Measurements from ENCODE around the gene SACM1L.

Gene SACM1L

GRCh38 chr3:45771166-45771775, 82.1 kb downstream of the SACM1L start:
- DNase-seq (ENCODE audit: low spot score): no peak

GRCh38 chr3:45771831-45772230, 82.6 kb downstream of the SACM1L start:
- DNase-seq (ENCODE audit: low spot score): no peak

GRCh38 chr3:45772341-45773035, 83.3 kb downstream of the SACM1L start:
- no peak for DNase-seq (ENCODE audit: low spot score)

- no peak for DNase-seq (ENCODE audit: low spot score)
Measured at GRCh38 chr3:45773072-45773471, 83.9 kb downstream of the SACM1L start.

- DNase-seq (ENCODE audit: low spot score): no peak
Measured at GRCh38 chr3:45773714-45774449, 84.7 kb downstream of the SACM1L start.

- no peak for DNase-seq (ENCODE audit: low spot score)
Measured at GRCh38 chr3:45774581-45775521, 85.7 kb downstream of the SACM1L start.

GRCh38 chr3:45775571-45776300, 86.5 kb downstream of the SACM1L start:
- DNase-seq (ENCODE audit: low spot score): no peak

GRCh38 chr3:45776301-45776595, 87.1 kb downstream of the SACM1L start:
- no peak for DNase-seq (ENCODE audit: low spot score)

GRCh38 chr3:45776611-45777010, 87.4 kb downstream of the SACM1L start:
- DNase-seq (ENCODE audit: low spot score): no peak

GRCh38 chr3:45777111-45777745, 88.0 kb downstream of the SACM1L start:
- DNase-seq (ENCODE audit: low spot score): no peak

- DNase-seq (ENCODE audit: low spot score): no peak
Measured at GRCh38 chr3:45777746-45778386, 88.7 kb downstream of the SACM1L start.

- no peak for DNase-seq (ENCODE audit: low spot score)
Measured at GRCh38 chr3:45778761-45779201, 89.6 kb downstream of the SACM1L start.

- no peak for DNase-seq (ENCODE audit: low spot score)
Measured at GRCh38 chr3:45779746-45780735, 90.8 kb downstream of the SACM1L start.

GRCh38 chr3:45781271-45781670, 92.1 kb downstream of the SACM1L start:
- no peak for DNase-seq (ENCODE audit: low spot score)

- no peak for DNase-seq (ENCODE audit: low spot score)
Measured at GRCh38 chr3:45781841-45782240, 92.6 kb downstream of the SACM1L start.

GRCh38 chr3:45782381-45782780, 93.2 kb downstream of the SACM1L start:
- no peak for DNase-seq (ENCODE audit: low spot score)

GRCh38 chr3:45783667-45784066, 94.5 kb downstream of the SACM1L start:
- DNase-seq (ENCODE audit: low spot score): no peak

GRCh38 chr3:45785605-45786150, 96.5 kb downstream of the SACM1L start:
- no peak for DNase-seq (ENCODE audit: low spot score)
